IMR-90 (cell line): ENCODE measurements around the gene NARF.

Experiments
- CEBPB ChIP-seq: IDR thresholded peaks from 2 replicates; pipeline ENCODE4 v1.6.1; 2012; ENCODE audit warnings: low read depth, low read length, improper control_type of control experiment
- POLR2A ChIP-seq: IDR thresholded peaks from 2 replicates; pipeline ENCODE4 v1.6.1; 2012; ENCODE audit warnings: mild to moderate bottlenecking, low read depth, low read length
- RCOR1 ChIP-seq: IDR thresholded peaks from 2 replicates; pipeline ENCODE4 v1.6.1; 2012; ENCODE audit warnings: mild to moderate bottlenecking, low read length, improper control_type of control experiment; ENCODE audit not compliant: insufficient replicate concordance
- RFX5 ChIP-seq: IDR thresholded peaks from 2 replicates; pipeline ENCODE4 v1.8.0; 2012; ENCODE audit warnings: low read depth, mild to moderate bottlenecking, low read length, moderate library complexity
- TF ChIP-seq, protein P1 (sequence below): conservative IDR thresholded peaks from 2 replicates; pipeline ENCODE4 v1.5.1; 2012; ENCODE audit warnings: mild to moderate bottlenecking, low read depth, low read length, improper control_type of control experiment

DNA sequence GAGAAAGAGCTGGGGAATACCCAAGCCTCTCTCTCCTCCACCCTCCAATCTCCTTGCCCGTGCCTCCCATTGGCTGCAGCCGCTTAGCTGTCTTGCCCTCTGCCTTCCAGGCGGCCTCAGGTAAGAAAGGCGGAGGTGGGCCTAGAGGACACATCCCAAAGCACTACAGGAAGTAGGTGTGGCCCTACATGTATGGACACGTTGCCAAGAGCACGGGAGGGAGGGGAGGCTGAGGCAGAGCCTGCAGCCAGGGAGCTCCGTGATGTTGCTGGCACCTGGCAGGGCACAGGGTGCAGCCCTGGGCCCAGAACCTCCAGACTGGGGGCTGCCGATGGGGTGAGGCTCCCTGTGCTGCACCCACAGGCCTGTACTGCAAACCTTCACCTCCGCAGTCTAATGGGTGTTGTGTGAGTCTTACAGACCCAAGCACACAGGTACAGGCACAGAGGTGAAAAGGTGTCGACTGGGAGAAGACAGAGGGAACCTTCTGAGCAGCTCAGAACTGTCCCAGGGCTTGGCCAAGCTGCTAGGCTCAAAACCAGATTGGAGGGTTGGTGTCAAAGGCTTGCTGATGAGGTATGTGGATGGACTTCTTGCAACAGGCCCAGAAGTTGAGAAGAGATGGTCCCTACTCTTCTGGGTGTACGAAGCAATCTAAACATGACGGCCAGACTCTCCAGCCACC lies 37.4 kb downstream of the NARF start:
- TF ChIP-seq, protein P1, sequence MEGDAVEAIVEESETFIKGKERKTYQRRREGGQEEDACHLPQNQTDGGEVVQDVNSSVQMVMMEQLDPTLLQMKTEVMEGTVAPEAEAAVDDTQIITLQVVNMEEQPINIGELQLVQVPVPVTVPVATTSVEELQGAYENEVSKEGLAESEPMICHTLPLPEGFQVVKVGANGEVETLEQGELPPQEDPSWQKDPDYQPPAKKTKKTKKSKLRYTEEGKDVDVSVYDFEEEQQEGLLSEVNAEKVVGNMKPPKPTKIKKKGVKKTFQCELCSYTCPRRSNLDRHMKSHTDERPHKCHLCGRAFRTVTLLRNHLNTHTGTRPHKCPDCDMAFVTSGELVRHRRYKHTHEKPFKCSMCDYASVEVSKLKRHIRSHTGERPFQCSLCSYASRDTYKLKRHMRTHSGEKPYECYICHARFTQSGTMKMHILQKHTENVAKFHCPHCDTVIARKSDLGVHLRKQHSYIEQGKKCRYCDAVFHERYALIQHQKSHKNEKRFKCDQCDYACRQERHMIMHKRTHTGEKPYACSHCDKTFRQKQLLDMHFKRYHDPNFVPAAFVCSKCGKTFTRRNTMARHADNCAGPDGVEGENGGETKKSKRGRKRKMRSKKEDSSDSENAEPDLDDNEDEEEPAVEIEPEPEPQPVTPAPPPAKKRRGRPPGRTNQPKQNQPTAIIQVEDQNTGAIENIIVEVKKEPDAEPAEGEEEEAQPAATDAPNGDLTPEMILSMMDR, result no peak
- TF ChIP-seq CEBPB (no peak), POLR2A (no peak), RCOR1 (no peak), RFX5 (no peak)
